Upper lobe of left lung (tissue), 6 donors: ENCODE data around the gene IQCH. TPM values are rescaled to one million over a fixed set of nuclear protein-coding genes. Genes with fewer than 3 reads are reported as not detected.

ENCODE experiments used
- ATAC-seq, 2 donors: fragments of 200-7000 bp; cut with Tn5 transposase; one replicate each; pipeline ENCODE4 v1.9.1; 2022; ENCODE audit warnings: mild to moderate bottlenecking in 2 of 2, moderate library complexity in 2 of 2; ENCODE audit not compliant: low FRiP score in 2 of 2
- DNase-seq, 2 donors: peaks; one replicate each; pipeline ENCODE4 v3.0.0-alpha.2; 2019 to 2020
- H3K27ac ChIP-seq, 4 donors: fragments of 200-600 bp; sonication (generic); one replicate each; pipeline ENCODE4 v1.5.1; 2016 to 2019
- H3K27me3 ChIP-seq, 4 donors: fragments of 200-600 bp; sonication (generic); one replicate each; pipeline ENCODE4 v1.5.1; 2017 to 2019
- H3K36me3 ChIP-seq, 4 donors: fragments of 200-600 bp; sonication (generic); one replicate each; pipeline ENCODE4 v1.5.1; 2016 to 2019
- H3K4me1 ChIP-seq, 4 donors: fragments of 200-600 bp; sonication (generic); one replicate each; pipeline ENCODE4 v1.5.1; 2018 to 2019
- H3K4me3 ChIP-seq, 4 donors: fragments of 200-600 bp; sonication (generic); one replicate each; pipeline ENCODE4 v1.5.1; 2017 to 2019; ENCODE audit warnings: mild to moderate bottlenecking in 2 of 4, moderate library complexity in 1 of 4
- H3K9me3 ChIP-seq, 4 donors: fragments of 200-600 bp; sonication (generic); one replicate each; pipeline ENCODE4 v1.5.1; 2018 to 2019
- CTCF ChIP-seq, 6 experiments: fragments of 450-650 bp in 4 of 6; fragments of 200-600 bp in 2 of 6; sonication (generic) in 2 of 6; IDR thresholded peaks; one replicate each; pipeline ENCODE4 v1.5.1; 2016 to 2019; ENCODE audit warnings: antibody characterized with exemption in 6 of 6
- EP300 ChIP-seq, 4 donors: sonication (generic); formaldehyde crosslinking; IDR thresholded peaks; one replicate each; pipeline ENCODE4 v1.5.1; 2017; ENCODE audit warnings: antibody characterized with exemption in 4 of 4, control low read depth in 2 of 4
- POLR2A ChIP-seq, 4 donors: fragments of 450-650 bp; IDR thresholded peaks; one replicate each; pipeline ENCODE4 v1.5.1; 2016 to 2017; ENCODE audit warnings: antibody characterized with exemption in 4 of 4, mild to moderate bottlenecking in 2 of 4
- POLR2AphosphoS5 ChIP-seq, 2 donors: sonication (generic); formaldehyde crosslinking; IDR thresholded peaks; one replicate each; pipeline ENCODE4 v1.5.1; 2017; ENCODE audit warnings: antibody characterized with exemption in 2 of 2
- WGBS, 2 donors: methylation state at CpG; one replicate each; pipeline ENCODE4 v1.1.5; 2017 to 2018; 5-methylcytosine and 5-hydroxymethylcytosine counted together
- total RNA-seq, 6 donors: library from RNA; depleted of rRNA in 4 of 6; stranded (reverse); fragments of >200 nt in 4 of 6; gene quantifications; one replicate each; pipeline versions ENCODE4 v1.1.0 to v1.2.1, GENCODE V29; 2016 to 2021
- donor health status: DM: no; HTN: no; CAD: no; lungs with moderate emphysema.
- donor health status: DM: no; HTN: yes; CAD: no; lungs with severe emphysema.

IQCH gene
- total RNA-seq, 6 donors from 2014 or later = 1.0 to 18.0 (median 2.7) TPM

DNA sequence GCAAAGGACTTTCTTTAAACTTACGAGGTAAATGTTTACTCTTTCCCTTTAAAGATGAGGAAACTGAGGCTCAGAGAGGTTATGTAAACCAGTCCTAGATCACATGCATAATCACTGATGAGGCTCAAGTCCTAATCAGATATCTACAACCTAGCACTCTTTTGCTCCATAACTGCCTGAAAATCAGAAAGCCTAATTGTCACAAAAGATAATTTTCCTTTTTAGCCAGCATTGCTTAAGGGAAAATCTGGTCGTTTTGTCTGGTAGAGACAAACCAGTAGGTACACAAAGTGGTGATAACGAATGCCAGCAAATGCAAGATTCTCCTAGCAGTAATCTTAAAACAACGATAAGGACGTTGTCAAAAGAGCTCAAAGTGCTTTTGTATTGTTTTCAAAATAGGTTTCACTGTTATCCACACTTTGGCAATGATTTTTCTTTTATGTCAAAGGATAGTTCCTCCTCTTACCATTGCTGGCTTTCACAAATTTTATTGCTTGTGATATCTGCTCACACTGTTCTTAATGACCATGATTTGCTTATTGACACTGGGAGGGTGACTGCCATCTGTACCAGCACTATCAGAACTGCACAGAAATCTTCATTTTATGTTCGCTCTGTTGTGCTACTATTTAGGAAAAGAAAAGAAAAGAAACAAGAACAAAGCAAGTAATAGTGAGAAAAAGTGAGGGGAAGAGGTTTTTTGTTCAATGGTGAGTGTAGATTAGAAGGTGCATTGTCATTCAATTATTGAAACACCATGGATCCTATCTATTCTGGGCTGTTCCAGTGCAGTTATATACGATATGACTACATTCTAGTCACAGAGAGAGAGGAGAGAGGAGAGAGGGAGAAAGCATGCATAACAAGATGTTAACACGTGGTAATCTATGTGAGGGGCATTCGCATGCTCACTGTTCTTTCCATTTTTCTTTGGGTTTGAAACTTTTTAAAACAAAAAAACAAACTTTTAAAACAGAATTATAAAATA lies 13.7 kb downstream of the IQCH start:
- ATAC-seq (no peak), DNase-seq (no peak)
- H3K27ac ChIP-seq = no peak overlapping the region
- TF ChIP-seq POLR2A (IDR thresholded peaks at IDR 0.05) = no peak
- no peak for TF ChIP-seq POLR2AphosphoS5 (IDR thresholded peaks at IDR 0.05)
- no peak for TF ChIP-seq EP300 (IDR thresholded peaks at IDR 0.05)
- no peak for TF ChIP-seq CTCF (IDR thresholded peaks at IDR 0.05)
- 78 to 79% methylated on average over 9 of the region's 9 CpGs for WGBS, 2 donors
- no peaks in the 10 kb centered on the region for H3K9me3 ChIP-seq
- no peaks in the 10 kb centered on the region for H3K27me3 ChIP-seq
- H3K4me3 ChIP-seq = no peak overlapping the region
- H3K36me3 ChIP-seq = no peaks in the 10 kb centered on the region
- H3K4me1 ChIP-seq = no peaks in the 10 kb centered on the region

DNA sequence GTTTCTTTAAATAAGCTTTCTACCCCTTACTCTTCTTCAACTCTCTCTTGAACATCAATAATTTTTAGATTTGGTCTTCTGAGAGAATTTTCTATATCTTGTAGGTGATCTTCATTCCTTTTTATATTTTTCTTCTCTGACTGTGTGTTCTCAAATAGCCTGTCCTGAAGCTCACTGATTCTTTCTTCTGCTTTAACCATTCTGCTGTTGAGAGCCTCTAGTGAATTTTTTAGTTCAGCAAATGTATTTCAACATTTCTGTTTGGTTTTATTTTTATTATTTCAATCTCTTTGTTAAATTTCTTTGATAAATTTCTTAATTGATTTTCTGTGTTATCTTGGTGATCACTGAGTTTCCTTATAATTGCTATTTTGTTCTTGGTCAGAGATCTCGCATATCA lies 19.6 kb downstream of the IQCH start:
- Histone ChIP-seq H3K36me3 (no peaks in the 10 kb centered on the region), H3K4me1 (no peaks in the 10 kb centered on the region), H3K9me3 (peaks cover 0 to 5% (median 3%) of the 10 kb centered on the region in 4 donors), H3K27me3 (no peaks in the 10 kb centered on the region), H3K4me3 (no peak overlapping the region), H3K27ac (no peak overlapping the region)
- TF ChIP-seq POLR2A (IDR thresholded peaks at IDR 0.05) = no peak
- no peak for TF ChIP-seq POLR2AphosphoS5 (IDR thresholded peaks at IDR 0.05)
- no peak for TF ChIP-seq CTCF (IDR thresholded peaks at IDR 0.05)
- TF ChIP-seq EP300 (IDR thresholded peaks at IDR 0.05) = no peak
- WGBS, 2 donors = 92 to 96% methylated on average over 1 of the region's 1 CpG
- DNase-seq (no peak), ATAC-seq (no peak)

GRCh38 chr15:67276666-67277065 lies 22.1 kb downstream of the IQCH start:
- no peaks in the 10 kb centered on the region for H3K36me3 ChIP-seq
- H3K4me3 ChIP-seq = no peak overlapping the region
- peaks cover 0 to 5% (median 3%) of the 10 kb centered on the region in 4 donors for H3K9me3 ChIP-seq
- H3K4me1 ChIP-seq = no peaks in the 10 kb centered on the region
- DNase-seq = no peak
- H3K27me3 ChIP-seq = no peaks in the 10 kb centered on the region
- 95 to 98% methylated on average over 1 of the region's 1 CpG for WGBS, 2 donors
- TF ChIP-seq CTCF (IDR thresholded peaks at IDR 0.05) (no peak), POLR2AphosphoS5 (IDR thresholded peaks at IDR 0.05) (no peak), EP300 (IDR thresholded peaks at IDR 0.05) (no peak), POLR2A (IDR thresholded peaks at IDR 0.05) (no peak)
- no peak for ATAC-seq
- no peak overlapping the region for H3K27ac ChIP-seq

GRCh38 chr15:67280217-67280616 lies 25.6 kb downstream of the IQCH start:
- whole genome bisulfite sequencing, 2 donors = 73 to 77% methylated on average over 2 of the region's 2 CpGs
- TF ChIP-seq CTCF (IDR thresholded peaks at IDR 0.05) (no peak), POLR2A (IDR thresholded peaks at IDR 0.05) (no peak), EP300 (IDR thresholded peaks at IDR 0.05) (no peak), POLR2AphosphoS5 (IDR thresholded peaks at IDR 0.05) (no peak)

More at GRCh38 chr15:67280217-67280616, 25.6 kb downstream of the IQCH start:
- no peaks in the 10 kb centered on the region for H3K27me3 ChIP-seq
- H3K4me3 ChIP-seq = no peak overlapping the region
- no peak overlapping the region for H3K27ac ChIP-seq
- H3K36me3 ChIP-seq = no peaks in the 10 kb centered on the region
- no peak for ATAC-seq
- H3K4me1 ChIP-seq = no peaks in the 10 kb centered on the region
- H3K9me3 ChIP-seq = no peaks in the 10 kb centered on the region
- DNase-seq = no peak
